Caco-2 (cell line): Measurements from ENCODE around the gene CENPP. TPM values are rescaled to one million over a fixed set of nuclear protein-coding genes. Genes with fewer than 3 reads are reported as not detected.

Experiments
- BruUV-seq: library from RNA; stranded (reverse); fragments of 400-500 nt; replicated peaks from 2 replicates; lab custom pipeline; 2021; lab: Mats Ljungman, UMichigan
- CTCF ChIA-PET: fragments of 300-600 bp; sonication (Branson Sonifier 250); formaldehyde crosslinking; loops from one replicate; lab custom pipeline; 2022; ENCODE audit warnings: antibody characterized with exemption; lab: Charles Lee
- POLR2A ChIA-PET: fragments of 300-600 bp; sonication (Branson Sonifier 250); formaldehyde crosslinking; loops from one replicate; lab custom pipeline; 2022; ENCODE audit warnings: antibody characterized with exemption; lab: Charles Lee
- DNase-seq, 2 experiments: peaks; one replicate each; pipeline versions ENCODE4 v3.0.0 to v3.0.0-alpha.2; 2020 to 2022
- H3K27me3 ChIP-seq: replicated peaks from 2 replicates; pipeline ENCODE4 v1.6.0; 2011; ENCODE audit warnings: low read length; ENCODE audit not compliant: control insufficient read depth, insufficient read depth
- H3K36me3 ChIP-seq: 2 replicates; pipeline ENCODE4 v1.5.1; 2011; ENCODE audit warnings: low read length; ENCODE audit not compliant: control insufficient read depth, insufficient read depth
- H3K4me1 ChIP-seq: fragments of 250-450 bp; sonication (Bioruptor Pico); 2 replicates; pipeline ENCODE4 v1.5.1; 2020; ENCODE audit warnings: mild to moderate bottlenecking
- H3K4me3 ChIP-seq: 2 replicates; pipeline ENCODE4 v1.5.1; 2011; ENCODE audit warnings: low read depth, mild to moderate bottlenecking, control low read depth, low read length
- H3K9me3 ChIP-seq: fragments of 250-450 bp; sonication (Bioruptor Pico); 2 replicates; pipeline ENCODE4 v1.5.1; 2020; ENCODE audit warnings: mild to moderate bottlenecking, moderate library complexity
- H3K27ac Mint-ChIP-seq: one replicate; pipeline ENCODE4 v1.8.0; 2022; ENCODE audit warnings: mixed read lengths; ENCODE audit not compliant: unreplicated experiment
- H3K27me3 Mint-ChIP-seq: one replicate; pipeline ENCODE4 v1.8.0; 2022; ENCODE audit warnings: mixed read lengths; ENCODE audit not compliant: insufficient read depth, unreplicated experiment
- H3K36me3 Mint-ChIP-seq: one replicate; pipeline ENCODE4 v1.8.0; 2022; ENCODE audit warnings: mild to moderate bottlenecking, mixed read lengths; ENCODE audit not compliant: insufficient read depth, unreplicated experiment
- H3K4me1 Mint-ChIP-seq: one replicate; pipeline ENCODE4 v1.8.0; 2022; ENCODE audit warnings: low read depth, mixed read lengths; ENCODE audit not compliant: unreplicated experiment
- H3K4me3 Mint-ChIP-seq: one replicate; pipeline ENCODE4 v1.8.0; 2022; ENCODE audit warnings: mild to moderate bottlenecking, moderate library complexity, mixed read lengths; ENCODE audit not compliant: unreplicated experiment
- H3K9me3 Mint-ChIP-seq: one replicate; pipeline ENCODE4 v1.8.0; 2022; ENCODE audit warnings: mixed read lengths; ENCODE audit not compliant: unreplicated experiment
- intact Hi-C: fragments of 100-400 bp; cut with micrococcal nuclease; formaldehyde crosslinking; loops from one replicate; pipeline ENCODE4 v1.10.0; 2022; ENCODE audit not compliant: unreplicated experiment
- total RNA-seq: library from RNA; stranded (reverse); gene quantifications from 2 replicates; pipeline ENCODE4 v1.2.3, GENCODE V29; 2022
- TF ChIP-seq, protein P1 (sequence below), 2 experiments: fragments of 200-600 bp in 1 of 2; IDR thresholded peaks; 1 replicate in 1 of 2; 2 replicates in 1 of 2; pipeline versions ENCODE4 v1.5.1 to v1.8.0; 2011 to 2022; ENCODE audit warnings: antibody characterized with exemption in 1 of 2, control low read depth in 1 of 2, inconsistent platforms in 1 of 2, low read depth in 1 of 2, low read length in 1 of 2, mild to moderate bottlenecking in 1 of 2, moderate library complexity in 1 of 2; ENCODE audit not compliant: insufficient read depth in 1 of 2, severe bottlenecking in 1 of 2, unreplicated experiment in 1 of 2

Gene CENPP
- total RNA-seq, 1 experiment from 2014 or later: 7.6 TPM

DNA sequence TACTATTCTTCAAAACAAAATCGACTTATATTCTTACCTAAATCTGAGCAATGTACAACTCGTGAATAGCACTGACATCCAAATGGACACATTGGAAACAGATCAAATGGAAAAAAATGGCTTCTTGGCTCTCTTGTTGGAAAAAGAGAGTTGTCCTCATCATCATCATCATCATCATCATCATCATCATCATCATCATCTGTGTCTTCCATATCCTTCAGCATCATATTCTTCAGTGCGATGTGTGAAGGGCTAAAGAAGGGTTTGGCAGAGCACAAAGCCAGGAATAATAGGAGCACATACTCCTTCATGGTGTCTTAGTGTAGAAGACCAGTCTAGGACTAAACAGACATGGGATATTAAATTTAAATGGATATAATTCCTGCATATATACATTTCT is 148.8 kb downstream of the CENPP start:
- Histone ChIP-seq H3K27me3 (no peaks in the 10 kb centered on the region), H3K4me3 (no peak overlapping the region), H3K9me3 (no peaks in the 10 kb centered on the region), H3K36me3 (no peaks in the 10 kb centered on the region), H3K4me1 (no peaks in the 10 kb centered on the region)
- H3K36me3 Mint-ChIP-seq: no peaks in the 10 kb centered on the region
- no peak overlapping the region for H3K27ac Mint-ChIP-seq
- H3K9me3 Mint-ChIP-seq: no peaks in the 10 kb centered on the region
- BruUV-seq: no TSS peak
- ChIA-PET CTCF (no interaction called here), POLR2A (no interaction called here)
- no peaks in the 10 kb centered on the region for H3K4me1 Mint-ChIP-seq
- no peak overlapping the region for H3K4me3 Mint-ChIP-seq
- intact Hi-C loops: no loop called here
- TF ChIP-seq, protein P1, sequence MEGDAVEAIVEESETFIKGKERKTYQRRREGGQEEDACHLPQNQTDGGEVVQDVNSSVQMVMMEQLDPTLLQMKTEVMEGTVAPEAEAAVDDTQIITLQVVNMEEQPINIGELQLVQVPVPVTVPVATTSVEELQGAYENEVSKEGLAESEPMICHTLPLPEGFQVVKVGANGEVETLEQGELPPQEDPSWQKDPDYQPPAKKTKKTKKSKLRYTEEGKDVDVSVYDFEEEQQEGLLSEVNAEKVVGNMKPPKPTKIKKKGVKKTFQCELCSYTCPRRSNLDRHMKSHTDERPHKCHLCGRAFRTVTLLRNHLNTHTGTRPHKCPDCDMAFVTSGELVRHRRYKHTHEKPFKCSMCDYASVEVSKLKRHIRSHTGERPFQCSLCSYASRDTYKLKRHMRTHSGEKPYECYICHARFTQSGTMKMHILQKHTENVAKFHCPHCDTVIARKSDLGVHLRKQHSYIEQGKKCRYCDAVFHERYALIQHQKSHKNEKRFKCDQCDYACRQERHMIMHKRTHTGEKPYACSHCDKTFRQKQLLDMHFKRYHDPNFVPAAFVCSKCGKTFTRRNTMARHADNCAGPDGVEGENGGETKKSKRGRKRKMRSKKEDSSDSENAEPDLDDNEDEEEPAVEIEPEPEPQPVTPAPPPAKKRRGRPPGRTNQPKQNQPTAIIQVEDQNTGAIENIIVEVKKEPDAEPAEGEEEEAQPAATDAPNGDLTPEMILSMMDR (IDR thresholded peaks at IDR 0.05; ENCODE audit: insufficient read depth in 1 of 2, low read depth in 1 of 2, low read length in 1 of 2, severe bottlenecking in 1 of 2, unreplicated experiment in 1 of 2): no peak
- DNase-seq: no peak
- no peaks in the 10 kb centered on the region for H3K27me3 Mint-ChIP-seq

DNA sequence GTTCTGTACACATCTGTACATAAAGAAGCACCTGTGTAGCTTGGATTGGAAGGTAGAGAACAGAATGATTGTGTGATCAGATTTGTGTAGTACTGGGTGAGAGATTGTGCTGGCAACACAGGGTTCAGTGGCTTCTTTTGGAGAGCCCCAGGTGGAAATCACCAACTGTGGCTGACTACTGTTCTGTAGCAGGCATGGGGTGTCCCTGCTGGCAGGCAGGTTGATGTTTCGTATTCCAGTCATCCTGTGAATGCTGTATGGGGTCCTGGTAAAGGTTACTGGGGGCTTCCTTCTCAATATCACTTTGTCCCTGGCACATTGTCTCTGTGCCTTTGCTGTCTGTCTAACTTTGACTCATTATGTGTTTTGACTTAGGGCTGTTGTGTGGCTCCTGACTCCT is 151.2 kb downstream of the CENPP start:
- Histone ChIP-seq H3K9me3 (no peaks in the 10 kb centered on the region), H3K4me1 (peaks cover 6% of the 10 kb centered on the region; the same call in 1 of the 2 replicates), H3K4me3 (no peak overlapping the region), H3K36me3 (no peaks in the 10 kb centered on the region), H3K27me3 (no peaks in the 10 kb centered on the region)
- TF ChIP-seq, protein P1 (IDR thresholded peaks at IDR 0.05; ENCODE audit: insufficient read depth in 1 of 2, low read depth in 1 of 2, low read length in 1 of 2, severe bottlenecking in 1 of 2, unreplicated experiment in 1 of 2): no peak
- Mint-ChIP-seq H3K9me3 (no peaks in the 10 kb centered on the region), H3K4me1 (peaks cover 9% of the 10 kb centered on the region), H3K27me3 (no peaks in the 10 kb centered on the region), H3K36me3 (no peaks in the 10 kb centered on the region), H3K27ac (no peak overlapping the region), H3K4me3 (no peak overlapping the region)
- BruUV-seq: no TSS peak
- CTCF ChIA-PET: no interaction called here
- POLR2A ChIA-PET: no interaction called here
- intact Hi-C loops: no loop called here
- DNase-seq: no peak

DNA sequence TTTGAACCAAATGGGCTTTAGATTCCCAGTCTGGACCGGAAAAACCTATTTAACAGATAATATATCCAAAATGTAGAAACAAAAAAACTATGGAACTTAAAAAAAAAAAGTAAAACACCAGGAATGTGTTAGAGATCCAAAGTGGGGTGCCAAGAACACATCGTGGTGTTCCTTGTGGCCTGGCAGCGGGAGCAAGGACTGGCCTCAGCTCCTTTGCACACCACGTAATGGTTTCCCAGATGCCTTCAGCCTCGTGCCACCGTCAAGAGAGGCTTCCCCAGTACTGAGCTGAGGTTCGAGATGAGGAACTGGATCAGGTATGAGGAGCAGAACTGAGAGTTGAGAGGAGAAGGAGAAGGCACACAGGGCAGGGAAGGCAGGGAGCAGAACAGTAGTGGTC is 153.0 kb downstream of the CENPP start:
- Mint-ChIP-seq H3K9me3 (no peaks in the 10 kb centered on the region), H3K36me3 (no peaks in the 10 kb centered on the region), H3K4me3 (no peak overlapping the region), H3K4me1 (peaks cover 9% of the 10 kb centered on the region), H3K27me3 (no peaks in the 10 kb centered on the region), H3K27ac (no peak overlapping the region)
- CTCF ChIA-PET: no interaction called here
- DNase-seq: no peak
- no peaks in the 10 kb centered on the region for H3K36me3 ChIP-seq
- POLR2A ChIA-PET: no interaction called here
- no TSS peak for BruUV-seq
- H3K4me1 ChIP-seq: peaks cover 6% of the 10 kb centered on the region; the same call in 1 of the 2 replicates
- intact Hi-C loops: no loop called here
- H3K4me3 ChIP-seq: no peak overlapping the region
- H3K9me3 ChIP-seq: no peaks in the 10 kb centered on the region
- H3K27me3 ChIP-seq: no peaks in the 10 kb centered on the region
- TF ChIP-seq, protein P1 (IDR thresholded peaks at IDR 0.05; ENCODE audit: insufficient read depth in 1 of 2, low read depth in 1 of 2, low read length in 1 of 2, severe bottlenecking in 1 of 2, unreplicated experiment in 1 of 2): no peak
